HL-60 (cell line): ENCODE measurements around the gene TOPAZ1.

Experiments used
- DNase-seq, 2 experiments: peaks; one replicate each; pipeline ENCODE4 v3.0.0-alpha.2; 2010 to 2020; ENCODE audit warnings: low read depth in 1 of 2, low spot score in 1 of 2
- H3K27ac ChIP-seq: fragments of 250-450 bp; sonication (Bioruptor Pico); replicated peaks from 2 replicates; pipeline ENCODE4 v1.5.1; 2020; ENCODE audit warnings: mild to moderate bottlenecking, moderate library complexity
- H3K27me3 ChIP-seq: fragments of 250-450 bp; sonication (Bioruptor Pico); 2 replicates; pipeline ENCODE4 v1.5.1; 2021; ENCODE audit warnings: mild to moderate bottlenecking, moderate library complexity; ENCODE audit not compliant: insufficient read depth, poor library complexity, severe bottlenecking
- H3K4me3 ChIP-seq: replicated peaks from 2 replicates; pipeline ENCODE4 v1.5.1; 2011; ENCODE audit warnings: mild to moderate bottlenecking, control low read depth, low read length; ENCODE audit not compliant: insufficient read depth
- CTCF ChIP-seq: IDR thresholded peaks from one replicate; pipeline ENCODE4 v1.5.1; 2011; ENCODE audit warnings: low read length, control low read depth, inconsistent platforms; ENCODE audit not compliant: insufficient read depth
- GABPA ChIP-seq: IDR thresholded peaks from 2 replicates; pipeline ENCODE4 v1.6.1; 2012; ENCODE audit warnings: low read depth
- POLR2AphosphoS5 ChIP-seq: IDR thresholded peaks from 2 replicates; pipeline ENCODE4 v1.6.1; 2012; ENCODE audit warnings: low read depth
- REST ChIP-seq: IDR thresholded peaks from 2 replicates; pipeline ENCODE4 v1.6.1; 2012; ENCODE audit warnings: low read depth; ENCODE audit not compliant: insufficient replicate concordance
- SPI1 ChIP-seq: IDR thresholded peaks from 2 replicates; pipeline ENCODE4 v1.6.1; 2012; ENCODE audit warnings: low read depth, mild to moderate bottlenecking, borderline replicate concordance

The TOPAZ1 gene

DNA sequence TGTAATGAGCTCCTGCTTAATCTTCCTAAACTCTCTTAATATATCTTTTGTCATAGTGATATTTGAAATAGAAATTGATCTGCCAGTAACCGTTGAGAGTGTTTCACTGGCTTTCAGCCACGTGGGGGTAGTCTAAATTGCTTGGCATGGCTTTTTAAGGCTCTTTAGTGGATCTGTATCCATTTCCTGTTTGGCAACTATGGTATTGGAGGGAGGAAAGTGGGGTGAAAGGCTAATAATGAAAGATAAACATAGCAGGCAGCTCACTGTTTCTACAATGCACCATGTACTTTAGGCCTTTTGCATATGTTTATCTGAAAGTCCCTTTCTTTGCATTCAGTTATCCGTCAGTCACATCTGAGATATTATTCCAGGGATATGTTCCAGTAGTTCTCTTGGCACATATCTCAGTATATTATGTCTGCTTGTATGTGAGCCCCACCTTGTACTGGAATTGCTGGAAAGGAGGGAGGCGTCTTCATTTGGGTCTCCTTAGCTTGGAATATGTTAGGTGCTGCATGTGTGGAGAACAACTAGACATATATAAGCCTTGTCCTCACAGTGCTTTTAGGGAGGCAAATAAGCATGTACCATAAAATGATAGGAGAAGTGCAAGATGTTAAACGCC lies 10.8 kb downstream of the TOPAZ1 start:
- Histone ChIP-seq H3K27ac (no peak overlapping the region), H3K27me3 (no peaks in the 10 kb centered on the region), H3K4me3 (no peak overlapping the region)
- no peak for DNase-seq
- TF ChIP-seq REST (no peak), SPI1 (no peak), GABPA (no peak), POLR2AphosphoS5 (no peak), CTCF (no peak)

DNA sequence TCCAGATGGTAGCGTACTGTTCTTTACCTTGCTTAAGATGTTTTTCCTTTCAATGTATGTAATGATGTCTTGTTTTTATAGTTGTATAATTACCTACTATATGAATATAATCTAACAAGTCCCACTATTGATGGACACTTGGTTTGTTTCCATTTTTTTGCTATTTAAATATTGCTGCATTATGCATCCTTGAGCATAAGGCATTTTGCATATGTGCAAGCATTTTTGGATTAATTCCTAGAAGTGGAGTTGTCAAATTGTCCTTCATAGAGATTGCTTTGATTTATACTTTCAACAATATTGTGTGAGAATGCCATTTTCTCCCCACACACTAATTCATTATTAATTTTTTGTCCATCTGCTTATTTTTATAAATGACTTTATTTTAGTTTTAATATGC lies 17.7 kb downstream of the TOPAZ1 start:
- Histone ChIP-seq H3K27ac (no peak overlapping the region), H3K27me3 (no peaks in the 10 kb centered on the region), H3K4me3 (no peak overlapping the region)
- no peak for DNase-seq
- TF ChIP-seq POLR2AphosphoS5 = no peak
- TF ChIP-seq CTCF = no peak
- no peak for TF ChIP-seq GABPA
- TF ChIP-seq SPI1 = no peak
- no peak for TF ChIP-seq REST

- H3K27me3 ChIP-seq = no peaks in the 10 kb centered on the region
- H3K27ac ChIP-seq = no peak overlapping the region
- no peak overlapping the region for H3K4me3 ChIP-seq
- TF ChIP-seq SPI1 (no peak), GABPA (no peak), REST (no peak), POLR2AphosphoS5 (no peak), CTCF (no peak)
- DNase-seq = no peak
These were observed 22.5 kb downstream of the TOPAZ1 start for GRCh38 chr3:44264146-44264545.
